A375 (cell line): ENCODE data around the gene STK26. TPM values are rescaled to one million over a fixed set of nuclear protein-coding genes. Genes with fewer than 3 reads are reported as not detected.

Experiments
- total RNA-seq: library from RNA; depleted of rRNA; stranded (reverse); fragments of >200 nt; shearing (Covaris generic); gene quantifications from 2 replicates; pipeline ENCODE4 v1.2.3, GENCODE V29; 2014; rRNA removed

Gene STK26
- total RNA-seq: 9.9 and 14.4 TPM in 2 replicates

DNA sequence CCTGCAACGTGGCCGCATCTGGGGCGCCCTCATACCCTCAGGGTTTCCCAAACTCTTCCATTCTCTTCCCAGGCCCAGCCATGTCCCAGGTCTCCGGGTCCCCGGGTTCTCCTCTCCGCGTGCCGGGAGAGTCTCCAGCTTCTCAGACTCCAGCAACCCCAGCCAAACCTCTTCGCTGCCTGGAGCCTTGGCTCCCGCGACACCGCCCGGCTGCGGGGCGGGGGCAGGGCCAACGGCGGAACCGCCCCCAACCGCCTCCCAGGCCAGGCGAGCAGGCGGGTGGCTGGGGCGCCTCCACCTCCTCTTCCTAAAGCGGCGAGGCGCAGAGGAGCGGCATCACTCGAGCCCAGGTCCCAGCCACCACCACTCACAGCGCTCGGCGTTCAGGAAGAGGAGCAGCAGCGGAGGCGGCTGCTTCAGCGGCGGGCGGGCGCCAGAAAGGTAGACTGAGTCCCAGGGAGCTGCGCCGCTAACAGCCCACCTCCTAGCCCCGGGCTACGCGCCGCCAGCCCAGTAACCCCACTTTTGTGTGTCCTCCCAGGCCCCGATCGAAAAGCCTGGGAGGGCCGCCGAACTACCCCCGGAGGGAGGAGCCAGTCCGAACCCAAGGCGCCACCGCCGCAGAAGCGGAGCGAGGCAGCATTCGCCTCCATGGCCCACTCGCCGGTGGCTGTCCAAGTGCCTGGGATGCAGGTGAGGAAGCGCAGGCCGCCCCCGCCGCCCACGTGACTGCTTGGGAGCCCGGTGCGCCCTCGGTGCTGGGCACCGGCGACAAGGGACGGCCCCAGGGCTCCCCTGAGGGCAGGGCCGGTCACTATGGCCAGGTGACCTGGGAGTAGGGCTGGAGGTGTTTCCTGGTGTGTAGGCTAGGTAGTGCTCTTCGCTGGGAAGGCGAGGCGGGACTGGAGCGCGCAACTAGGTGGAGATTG lies at the start of gene STK26:
Gene STK26 (plus strand): TSS at position 336 of the 929 bp plus-strand sequence. CDS start 316 bp downstream, at position 652.

Other genes starting within 250 kb of the STK26 start
- 0.11 TPM in 1 of 2 replicates, not detected in the other for gene FRMD7, start 104.7 kb downstream of the STK26 start, total RNA-seq
- gene RAP2C, start 196.1 kb downstream of the STK26 start, total RNA-seq: 10.4 and 12.5 TPM in 2 replicates